Osteoblast (primary cell): ENCODE data around the gene TLR6. TPM values are rescaled to one million over a fixed set of nuclear protein-coding genes. Genes with fewer than 3 reads are reported as not detected.

Experiments used
- DNase-seq: peaks from one replicate; pipeline ENCODE4 v3.0.0; 2011; ENCODE audit warnings: low spot score, mixed read lengths; ENCODE audit not compliant: insufficient read length; ENCODE audit errors: missing footprints
- H2AFZ ChIP-seq: 2 replicates; pipeline ENCODE4 v1.6.0; 2011; ENCODE audit warnings: mild to moderate bottlenecking, low read length
- H3K27ac ChIP-seq: 2 replicates; pipeline ENCODE4 v1.5.1; 2011; ENCODE audit warnings: mild to moderate bottlenecking, low read depth, low read length, moderate library complexity
- H3K27me3 ChIP-seq: 2 replicates; pipeline ENCODE4 v1.6.0; 2012; ENCODE audit warnings: mild to moderate bottlenecking, control low read depth, inconsistent platforms, low read length, moderate library complexity; ENCODE audit not compliant: insufficient read depth
- H3K36me3 ChIP-seq: 2 replicates; pipeline ENCODE4 v1.5.1; 2011; ENCODE audit warnings: mild to moderate bottlenecking, low read length, control low read depth, moderate library complexity; ENCODE audit not compliant: insufficient read depth
- H3K4me1 ChIP-seq: 2 replicates; pipeline ENCODE4 v1.5.1; 2011; ENCODE audit warnings: mild to moderate bottlenecking, low read length, control low read depth, moderate library complexity; ENCODE audit not compliant: insufficient read depth
- H3K4me2 ChIP-seq: 2 replicates; pipeline ENCODE4 v1.6.0; 2011; ENCODE audit warnings: mild to moderate bottlenecking, low read length; ENCODE audit not compliant: insufficient read depth
- H3K4me3 ChIP-seq: fragments of 200-600 bp; sonication (generic); 3 replicates; pipeline ENCODE4 v1.5.1; 2012; ENCODE audit warnings: mild to moderate bottlenecking, low read length, inconsistent platforms; ENCODE audit not compliant: insufficient read depth
- H3K79me2 ChIP-seq: 2 replicates; pipeline ENCODE4 v1.6.0; 2012; ENCODE audit warnings: mild to moderate bottlenecking, low read length, control low read depth, inconsistent platforms; ENCODE audit not compliant: insufficient read depth
- H3K9me3 ChIP-seq: 2 replicates; pipeline ENCODE4 v1.5.1; 2011; ENCODE audit warnings: low read depth, low read length, control low read depth
- H4K20me1 ChIP-seq: 2 replicates; pipeline ENCODE4 v1.6.0; 2012; ENCODE audit warnings: mild to moderate bottlenecking, low read length, control low read depth; ENCODE audit not compliant: insufficient read depth
- CTCF ChIP-seq: IDR thresholded peaks from 2 replicates; pipeline ENCODE4 v1.5.1; 2011; ENCODE audit warnings: mild to moderate bottlenecking, low read depth, low read length, moderate library complexity; ENCODE audit errors: extremely low read depth
- total RNA-seq: library from RNA; depleted of rRNA; stranded (reverse); fragments of >200 nt; gene quantifications from 2 replicates; pipeline ENCODE4 v1.2.3, GENCODE V29; 2012

Gene TLR6
- total RNA-seq, 1 donor, result 5.1 TPM

- DNase-seq, result no peak
- no peaks in the 10 kb centered on the region for H3K79me2 ChIP-seq
- H3K4me1 ChIP-seq, result no peaks in the 10 kb centered on the region
- no peaks in the 10 kb centered on the region for H4K20me1 ChIP-seq
- H3K27ac ChIP-seq, result no peak overlapping the region
- no peaks in the 10 kb centered on the region for H3K27me3 ChIP-seq
- H3K9me3 ChIP-seq, result no peaks in the 10 kb centered on the region
- H3K4me2 ChIP-seq, result no peak overlapping the region
- no peak overlapping the region for H2AFZ ChIP-seq
- no peaks in the 10 kb centered on the region for H3K36me3 ChIP-seq
- no peak overlapping the region for H3K4me3 ChIP-seq
- TF ChIP-seq CTCF, result no peak
Measured at GRCh38 chr4:38832206-38832605, 24.4 kb downstream of the TLR6 start.

GRCh38 chr4:38831653-38832052 is 25.0 kb downstream of the TLR6 start:
- TF ChIP-seq CTCF, result no peak
- Histone ChIP-seq H3K27ac (no peak overlapping the region), H3K79me2 (no peaks in the 10 kb centered on the region), H3K4me1 (no peaks in the 10 kb centered on the region), H3K9me3 (no peaks in the 10 kb centered on the region), H3K27me3 (no peaks in the 10 kb centered on the region), H3K4me3 (no peak overlapping the region), H3K36me3 (no peaks in the 10 kb centered on the region), H2AFZ (no peak overlapping the region), H3K4me2 (no peak overlapping the region), H4K20me1 (no peaks in the 10 kb centered on the region)
- no peak for DNase-seq

GRCh38 chr4:38829237-38829636 is 27.4 kb downstream of the TLR6 start:
- Histone ChIP-seq H3K27ac (no peak overlapping the region), H3K4me1 (no peaks in the 10 kb centered on the region), H3K9me3 (no peaks in the 10 kb centered on the region), H3K27me3 (no peaks in the 10 kb centered on the region), H2AFZ (no peak overlapping the region), H4K20me1 (no peaks in the 10 kb centered on the region), H3K4me3 (no peak overlapping the region), H3K4me2 (no peak overlapping the region), H3K79me2 (no peaks in the 10 kb centered on the region), H3K36me3 (no peaks in the 10 kb centered on the region)
- DNase-seq, result no peak
- TF ChIP-seq CTCF, result no peak

- no peaks in the 10 kb centered on the region for H3K79me2 ChIP-seq
- no peak overlapping the region for H3K27ac ChIP-seq
- DNase-seq, result no peak
- H4K20me1 ChIP-seq, result no peaks in the 10 kb centered on the region
- H3K4me3 ChIP-seq, result no peak overlapping the region
- no peaks in the 10 kb centered on the region for H3K9me3 ChIP-seq
- H3K4me1 ChIP-seq, result no peaks in the 10 kb centered on the region
- no peak overlapping the region for H2AFZ ChIP-seq
- no peak overlapping the region for H3K4me2 ChIP-seq
- H3K27me3 ChIP-seq, result peaks cover 8% of the 10 kb centered on the region
- TF ChIP-seq CTCF, result no peak
- no peaks in the 10 kb centered on the region for H3K36me3 ChIP-seq
Measured at GRCh38 chr4:38823766-38824165, 32.9 kb downstream of the TLR6 start.
